ENCODE data around the gene LUM.
A peak's percentile ranks its signal among the peaks of the same experiment; 100 is the strongest.

Gene LUM

DNA sequence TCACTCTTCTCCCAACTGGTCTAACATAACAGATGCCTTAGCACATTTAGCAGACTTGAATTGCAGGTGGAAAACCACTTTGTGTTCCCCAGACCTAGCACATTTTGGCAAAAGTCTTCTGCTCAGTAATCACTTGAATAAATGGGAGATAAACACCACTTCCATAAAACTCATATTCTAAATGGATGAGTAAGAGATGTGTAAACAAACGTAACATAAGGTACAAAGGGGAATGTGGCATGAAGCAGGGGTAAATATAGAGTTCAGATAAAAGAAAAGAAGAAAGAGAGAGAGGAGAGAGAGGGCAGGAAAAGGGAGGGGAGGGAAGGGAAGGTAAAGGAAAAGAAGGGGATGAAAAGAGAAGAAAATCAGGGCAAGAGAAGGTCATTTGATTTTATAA is 36.4 kb downstream of the LUM start:
- no peak for DNase-seq (ENCODE audit: low read depth, low spot score)

DNA sequence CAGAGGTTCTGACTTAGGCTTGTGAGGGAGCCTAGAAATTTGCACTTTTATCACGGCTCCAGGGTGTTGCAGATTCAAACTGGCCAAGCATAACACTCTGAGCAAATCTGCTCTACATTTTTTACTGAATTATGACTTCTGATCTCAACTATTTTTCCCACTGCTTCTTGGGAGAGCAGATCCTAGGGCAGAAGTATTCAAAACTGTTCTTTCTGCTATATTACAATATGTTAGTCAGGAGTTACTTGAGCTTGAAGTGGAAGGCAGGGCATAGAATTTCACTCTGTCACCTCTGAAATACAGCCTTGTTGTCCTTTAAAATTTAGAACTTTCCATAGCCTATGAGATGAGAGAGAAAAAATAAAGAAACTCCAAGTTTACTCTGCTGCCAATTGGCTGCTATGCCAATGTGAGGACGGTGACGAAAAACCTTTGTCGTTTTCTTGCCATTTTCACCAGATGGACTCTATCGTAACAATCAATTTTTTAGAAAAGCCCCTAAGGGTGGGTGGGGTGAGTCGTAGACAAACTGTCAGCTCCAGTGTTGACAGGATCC is 37.1 kb downstream of the LUM start:
- no peak for DNase-seq (ENCODE audit: low read depth, low spot score)

GRCh38 chr12:91073426-91073825 is 37.9 kb downstream of the LUM start:
- DNase-seq (ENCODE audit: low read depth, low spot score): no peak

- no peak for DNase-seq (ENCODE audit: low read depth, low spot score)
Observed at GRCh38 chr12:91072931-91073330, 38.4 kb downstream of the LUM start.

DNA sequence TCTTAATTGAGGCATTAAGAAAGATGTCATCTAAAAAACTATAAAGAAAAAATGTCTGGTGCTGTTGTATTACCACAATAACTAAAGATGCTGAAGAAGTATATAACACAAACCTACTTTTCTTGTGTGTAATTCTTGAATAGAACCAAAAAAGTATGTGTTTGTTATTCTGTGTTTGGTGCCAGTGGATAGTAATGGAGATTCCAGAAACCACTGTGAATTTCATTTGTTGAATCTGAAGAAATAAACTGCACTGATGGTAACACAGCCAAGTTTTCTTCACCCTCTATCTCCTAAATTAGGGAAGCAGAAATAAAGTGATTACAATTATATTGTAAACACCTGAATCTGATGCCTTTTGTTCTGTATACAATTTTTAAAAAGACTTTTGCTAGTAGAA is 40.4 kb downstream of the LUM start:
- DNase-seq (ENCODE audit: low read depth, low spot score): no peak

DNA sequence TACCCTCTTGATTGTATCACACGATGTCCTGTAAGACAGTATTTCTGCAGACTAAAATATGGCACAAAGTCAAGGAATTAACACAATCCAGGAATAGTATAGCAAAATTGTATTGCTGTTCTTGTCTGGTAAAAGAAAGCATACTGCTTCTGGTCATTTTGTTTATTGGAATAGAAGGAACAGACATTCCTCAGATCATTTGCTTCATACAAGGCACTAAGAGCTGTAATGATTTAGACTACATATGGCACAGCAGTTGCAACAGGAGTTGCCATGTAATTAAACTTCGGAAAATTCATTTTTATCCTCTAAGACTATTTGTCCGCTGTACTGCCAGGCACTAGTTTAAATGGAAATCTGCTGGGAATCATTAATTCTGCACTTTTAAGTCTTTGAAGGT is 45.9 kb downstream of the LUM start:
- no peak for DNase-seq (ENCODE audit: low read depth, low spot score)

- no peak for DNase-seq (ENCODE audit: low read depth, low spot score)
Observed at GRCh38 chr12:91064640-91065039, 46.7 kb downstream of the LUM start.

- DNase-seq (ENCODE audit: low read depth, low spot score): no peak
Observed at GRCh38 chr12:91061091-91061490, 50.2 kb downstream of the LUM start.

DNA sequence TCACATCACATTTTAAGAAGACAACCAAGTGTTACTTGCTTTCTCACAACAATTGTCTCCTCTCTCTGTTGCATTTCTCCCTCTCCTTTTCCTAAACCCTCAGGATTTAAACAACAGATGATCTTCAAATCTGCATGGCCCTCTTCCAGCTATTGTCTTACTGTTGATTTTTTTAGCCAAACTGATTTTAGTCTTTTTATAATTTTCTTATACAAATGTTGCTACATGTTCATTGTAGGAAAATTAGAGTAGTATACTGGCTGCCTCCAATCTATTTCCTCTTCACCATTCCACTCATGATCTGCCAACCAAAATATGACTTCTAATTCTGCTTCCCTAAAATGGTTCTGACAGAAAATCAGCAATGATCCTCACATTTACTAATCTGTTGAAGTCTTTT is 52.1 kb downstream of the LUM start:
- DNase-seq (ENCODE audit: low read depth, low spot score): no peak

DNA sequence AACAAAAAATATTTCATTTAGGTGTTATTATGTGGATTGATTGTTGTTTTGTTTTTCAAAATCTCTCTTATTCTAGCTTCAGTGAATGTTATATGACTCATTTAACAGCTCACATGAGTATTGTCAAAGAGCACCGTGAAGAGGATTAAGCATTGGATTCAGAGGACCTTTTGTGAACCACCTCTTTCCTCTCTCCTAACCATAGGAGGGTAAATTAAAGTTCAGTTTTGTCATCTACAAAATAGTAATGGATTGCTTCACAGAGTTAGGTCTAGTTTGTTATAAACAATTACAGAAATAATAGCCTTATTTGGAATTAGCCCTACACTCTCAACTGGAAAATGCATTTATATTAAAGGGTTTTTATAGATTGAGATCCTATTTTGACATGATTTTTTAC is 52.5 kb downstream of the LUM start:
- no peak for DNase-seq (ENCODE audit: low read depth, low spot score)

DNA sequence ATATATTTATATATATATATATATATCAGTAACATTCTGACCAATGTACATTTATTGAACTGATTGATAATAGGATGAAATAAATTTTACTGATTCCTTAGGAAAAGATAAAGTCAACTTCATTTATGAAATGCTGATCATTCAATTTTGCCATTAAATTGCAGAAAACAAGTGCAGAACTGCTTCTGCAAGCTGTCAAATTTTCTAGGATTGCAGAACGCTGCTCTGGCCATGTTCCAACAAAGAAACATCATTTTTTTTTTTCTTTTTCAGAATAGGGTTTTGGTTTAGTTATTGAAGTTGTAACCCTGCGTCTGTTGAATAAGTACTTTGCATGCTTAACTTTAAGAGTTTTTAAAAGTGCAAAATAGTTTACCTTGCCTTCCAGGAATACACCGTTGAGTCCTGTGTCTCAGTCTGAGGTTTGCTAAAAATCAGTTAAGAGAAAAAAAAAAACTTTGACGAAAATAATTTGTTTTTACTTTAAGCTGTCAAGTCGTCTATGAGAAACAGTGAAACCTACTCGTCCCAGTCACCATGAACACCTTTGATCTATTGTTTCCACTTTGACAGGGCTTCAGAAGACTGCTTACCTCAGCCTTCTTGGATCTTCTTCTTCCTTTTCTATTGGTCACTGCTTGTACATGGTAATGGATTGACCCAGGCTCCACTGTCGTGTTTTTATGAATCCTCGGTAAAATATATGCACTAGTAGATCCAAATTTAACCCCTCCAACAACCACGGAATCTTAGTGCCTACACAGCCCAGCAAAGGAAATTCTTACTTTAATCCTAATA is 53.7 kb downstream of the LUM start, which contains the start of gene KERA:
KERA (minus strand) TSS at position 657 of the 798 bp plus-strand sequence. CDS start 1,743 bp downstream, outside the sequence.
- peak; percentile 4 for DNase-seq (ENCODE audit: low read depth, low spot score)

DNA sequence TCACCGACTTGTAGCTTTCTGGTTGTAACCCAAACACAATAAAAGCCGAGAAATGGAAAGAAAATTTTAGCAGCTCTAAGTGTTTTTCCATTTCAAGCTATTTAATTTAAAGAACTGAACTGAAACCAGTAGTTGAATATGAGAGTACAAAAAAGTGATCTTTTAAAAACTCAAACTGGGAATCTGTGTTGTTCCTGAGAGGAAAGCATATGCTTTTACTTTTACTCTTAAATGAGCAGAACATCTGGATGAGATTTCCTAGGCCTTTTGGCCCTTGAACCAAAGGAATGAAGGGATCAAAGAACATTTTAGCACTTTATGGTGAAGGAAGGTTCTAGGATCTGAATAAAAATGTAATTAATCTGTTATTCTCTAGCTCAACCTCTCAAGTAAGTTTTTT is 54.8 kb downstream of the LUM start:
- no peak for DNase-seq (ENCODE audit: low read depth, low spot score)

DNA sequence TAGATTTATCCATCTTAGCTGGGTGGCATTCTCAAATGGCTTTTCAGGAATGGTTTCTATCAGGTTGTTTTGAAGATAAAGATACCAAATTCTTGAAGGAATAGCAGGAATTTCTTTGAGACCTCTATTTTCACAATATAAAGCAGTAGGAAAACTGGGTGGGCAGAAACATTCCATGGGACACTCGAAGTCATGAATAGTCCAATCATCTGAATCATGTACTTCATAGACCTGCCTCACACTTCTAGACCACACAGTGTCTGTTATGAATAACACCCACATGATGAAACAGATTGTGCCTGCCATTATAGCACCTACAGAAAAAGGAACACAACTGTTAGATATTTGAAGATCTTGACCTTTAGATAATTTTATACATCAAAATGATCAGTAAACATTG is 55.3 kb downstream of the LUM start:
- no peak for DNase-seq (ENCODE audit: low read depth, low spot score)

DNA sequence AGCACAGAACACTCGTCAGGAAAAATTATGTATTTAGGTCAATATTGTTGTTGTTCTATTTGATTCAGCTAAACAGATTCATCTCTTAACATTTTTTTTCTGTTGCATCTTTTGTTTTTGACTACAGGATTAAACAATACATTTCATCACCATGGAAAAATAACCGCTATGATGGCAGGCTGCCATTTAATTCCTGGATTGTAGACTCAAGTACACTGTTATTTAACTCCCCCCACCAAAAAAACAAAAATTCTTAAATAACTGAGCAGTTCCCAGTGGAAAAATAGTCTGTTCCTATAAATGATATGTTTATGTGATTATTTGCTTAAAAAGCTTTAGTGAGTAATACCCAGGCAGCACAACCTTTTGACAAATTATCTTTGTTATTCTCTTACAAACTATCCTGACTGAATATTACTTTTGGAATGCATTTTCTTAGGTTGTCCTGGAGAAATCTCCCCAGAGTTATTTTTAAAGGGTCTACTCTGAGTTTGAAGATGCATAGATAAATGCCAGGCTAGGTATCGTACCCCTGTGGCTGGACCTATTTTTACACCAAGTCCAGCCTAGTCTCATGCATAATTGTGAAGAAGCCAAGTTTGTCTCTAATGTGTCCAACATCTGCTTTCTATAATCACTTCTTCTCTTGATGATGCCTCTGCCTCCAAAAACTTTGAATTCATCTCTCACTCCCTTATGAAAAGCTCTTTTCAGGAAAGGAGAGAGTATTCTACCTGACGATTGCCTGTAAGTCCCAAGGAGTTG is 57.2 kb downstream of the LUM start:
- no peak for DNase-seq (ENCODE audit: low read depth, low spot score)

All from ELF-1 (cell line).